ENCODE measurements around the gene MAPK8IP3.
"Not testable (repeated sequence)": the region's sequence is repeated elsewhere in the genome, so short reads cannot be mapped to it uniquely, and the experiment has no call there.

The MAPK8IP3 gene

DNA sequence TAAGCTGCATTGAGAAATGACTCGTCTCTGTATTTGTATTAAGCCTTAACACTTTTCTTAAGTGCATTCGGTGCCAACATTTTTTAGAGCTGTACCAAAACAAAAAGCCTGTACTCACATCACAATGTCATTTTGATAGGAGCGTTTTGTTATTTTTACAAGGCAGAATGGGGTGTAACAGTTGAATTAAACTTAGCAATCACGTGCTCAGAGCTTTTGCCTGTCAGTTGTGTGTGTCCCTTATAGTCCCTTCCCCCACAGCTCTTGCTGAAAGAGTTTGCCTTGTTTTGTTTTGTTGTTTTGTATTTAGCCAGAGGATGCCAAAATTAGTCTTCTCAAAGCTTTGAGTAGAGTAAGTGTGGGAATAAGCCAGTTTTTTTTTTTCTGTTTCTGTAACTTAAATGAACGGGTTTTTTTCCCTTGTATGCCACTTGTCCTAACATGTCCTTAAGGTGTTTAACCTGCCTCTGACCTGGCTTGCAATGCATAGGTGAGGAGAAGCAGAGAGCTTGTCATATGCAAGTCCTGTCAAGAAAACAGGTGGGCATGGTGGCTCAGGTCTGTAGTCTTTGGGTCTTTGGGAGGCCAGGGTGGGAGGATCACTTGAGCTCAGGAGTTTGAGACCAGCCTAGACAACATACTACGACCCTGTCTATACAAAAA, 4.6 kb upstream of the MAPK8IP3 start:
- no peak for TF ChIP-seq EZH2phosphoT487 (IDR thresholded peaks at IDR 0.05; ENCODE audit: low read depth)
- TF ChIP-seq, protein P1, sequence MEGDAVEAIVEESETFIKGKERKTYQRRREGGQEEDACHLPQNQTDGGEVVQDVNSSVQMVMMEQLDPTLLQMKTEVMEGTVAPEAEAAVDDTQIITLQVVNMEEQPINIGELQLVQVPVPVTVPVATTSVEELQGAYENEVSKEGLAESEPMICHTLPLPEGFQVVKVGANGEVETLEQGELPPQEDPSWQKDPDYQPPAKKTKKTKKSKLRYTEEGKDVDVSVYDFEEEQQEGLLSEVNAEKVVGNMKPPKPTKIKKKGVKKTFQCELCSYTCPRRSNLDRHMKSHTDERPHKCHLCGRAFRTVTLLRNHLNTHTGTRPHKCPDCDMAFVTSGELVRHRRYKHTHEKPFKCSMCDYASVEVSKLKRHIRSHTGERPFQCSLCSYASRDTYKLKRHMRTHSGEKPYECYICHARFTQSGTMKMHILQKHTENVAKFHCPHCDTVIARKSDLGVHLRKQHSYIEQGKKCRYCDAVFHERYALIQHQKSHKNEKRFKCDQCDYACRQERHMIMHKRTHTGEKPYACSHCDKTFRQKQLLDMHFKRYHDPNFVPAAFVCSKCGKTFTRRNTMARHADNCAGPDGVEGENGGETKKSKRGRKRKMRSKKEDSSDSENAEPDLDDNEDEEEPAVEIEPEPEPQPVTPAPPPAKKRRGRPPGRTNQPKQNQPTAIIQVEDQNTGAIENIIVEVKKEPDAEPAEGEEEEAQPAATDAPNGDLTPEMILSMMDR (IDR thresholded peaks at IDR 0.05; ENCODE audit: low read depth, low read length) = no peak
- Histone ChIP-seq H3K4me2 (ENCODE audit: low read length) (no peak overlapping the region), H3K9ac (ENCODE audit: low read length) (no peak overlapping the region), H3K36me3 (replicated peaks; ENCODE audit: low read depth, low read length) (peaks cover 42% of the 10 kb centered on the region), H3K9me3 (ENCODE audit: insufficient read depth, low read length) (no peaks in the 10 kb centered on the region), H3K27ac (ENCODE audit: low read length) (no peak overlapping the region), H3K27me3 (ENCODE audit: low read depth, low read length) (no peaks in the 10 kb centered on the region), H3K4me1 (ENCODE audit: low read length) (no peaks in the 10 kb centered on the region), H4K20me1 (ENCODE audit: insufficient read depth, low read length) (no peaks in the 10 kb centered on the region), H2AFZ (ENCODE audit: low read depth, low read length) (no peak overlapping the region), H3K4me3 (ENCODE audit: low read length) (no peak overlapping the region), H3K79me2 (ENCODE audit: low read length) (peaks cover 5% of the 10 kb centered on the region)

DNA sequence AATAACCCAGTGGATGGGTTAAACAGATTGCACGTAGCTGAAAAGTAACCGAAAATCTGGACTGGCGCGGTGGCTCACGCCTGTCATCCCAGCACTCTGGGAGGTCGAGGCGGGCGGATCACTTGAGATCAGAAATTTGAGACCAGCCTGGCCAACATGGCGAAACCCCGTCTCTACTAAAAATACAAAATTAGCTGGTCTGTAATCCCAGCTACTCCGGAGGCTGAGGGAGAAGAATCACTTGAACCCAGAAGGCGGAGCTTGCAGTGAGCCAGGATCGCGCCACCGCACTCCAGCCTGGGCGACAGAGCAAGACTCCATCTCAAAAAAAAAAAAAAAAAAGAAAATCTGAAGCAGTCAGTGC, 689 bp upstream of the MAPK8IP3 start:
- peak overlapping the region; percentile 64 for H3K4me2 ChIP-seq (ENCODE audit: low read length)
- peak overlapping the region; percentile 43 for H2AFZ ChIP-seq (ENCODE audit: low read depth, low read length)
- H3K9ac ChIP-seq (ENCODE audit: low read length) = peak overlapping the region; percentile 70
- H3K4me1 ChIP-seq (ENCODE audit: low read length); H3K27me3 ChIP-seq (ENCODE audit: low read depth, low read length); H3K9me3 ChIP-seq (ENCODE audit: insufficient read depth, low read length): not testable (repeated sequence)
- H3K4me3 ChIP-seq (ENCODE audit: low read length) = peak overlapping the region; percentile 86
- H3K79me2 ChIP-seq (ENCODE audit: low read length) = peaks cover 41% of the 10 kb centered on the region
- peaks cover 25% of the 10 kb centered on the region for H4K20me1 ChIP-seq (ENCODE audit: insufficient read depth, low read length)
- H3K27ac ChIP-seq (ENCODE audit: low read length) = peak overlapping the region; percentile 48
- H3K36me3 ChIP-seq (replicated peaks; ENCODE audit: low read depth, low read length) = peaks cover 22% of the 10 kb centered on the region

DNA sequence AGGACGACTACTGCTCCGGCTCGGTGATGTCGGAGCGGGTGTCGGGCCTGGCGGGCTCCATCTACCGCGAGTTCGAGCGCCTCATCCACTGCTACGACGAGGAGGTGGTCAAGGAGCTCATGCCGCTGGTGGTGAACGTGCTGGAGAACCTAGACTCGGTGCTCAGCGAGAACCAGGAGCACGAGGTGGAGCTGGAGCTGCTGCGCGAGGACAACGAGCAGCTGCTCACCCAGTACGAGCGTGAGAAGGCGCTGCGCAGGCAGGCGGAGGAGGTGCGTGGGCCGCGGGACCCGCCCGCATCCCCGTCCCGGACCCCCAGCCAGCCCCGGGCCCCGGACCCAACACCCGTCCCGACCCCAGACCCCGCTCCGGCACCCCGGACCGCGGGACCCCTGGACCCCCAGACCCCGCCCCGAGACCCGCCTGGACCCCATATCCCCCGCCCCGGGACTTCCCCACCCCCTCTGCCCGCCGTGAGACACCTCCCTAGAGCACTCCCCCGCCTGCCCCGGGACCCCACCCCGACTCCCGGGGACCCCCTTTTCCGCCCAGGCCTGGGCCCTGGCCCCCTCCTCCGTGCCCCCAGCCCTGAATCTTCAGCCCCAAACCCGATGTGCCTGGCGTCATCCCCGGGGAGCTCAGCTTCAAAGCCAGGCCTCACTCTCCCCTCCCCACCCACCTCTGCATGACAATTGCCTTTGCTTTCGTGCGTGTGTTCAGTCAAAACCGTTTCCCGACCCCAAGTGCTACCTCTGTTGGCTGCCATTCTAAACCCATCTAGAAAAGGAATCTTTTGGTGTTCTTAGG, 594 bp downstream of the MAPK8IP3 start:
- Histone ChIP-seq H4K20me1 (ENCODE audit: insufficient read depth, low read length) (peaks cover 25% of the 10 kb centered on the region), H2AFZ (ENCODE audit: low read depth, low read length) (0 out of 2 replicates have a peak overlapping the region, but pooled peaks have one; percentile 22), H3K27me3 (ENCODE audit: low read depth, low read length) (no peaks in the 10 kb centered on the region), H3K27ac (ENCODE audit: low read length) (0 out of 2 replicates have a peak overlapping the region, but pooled peaks have one; percentile 6), H3K4me3 (ENCODE audit: low read length) (peak overlapping the region; percentile 86), H3K9me3 (ENCODE audit: insufficient read depth, low read length) (no peaks in the 10 kb centered on the region), H3K9ac (ENCODE audit: low read length) (peak overlapping the region; percentile 77), H3K4me2 (ENCODE audit: low read length) (peak overlapping the region; percentile 88), H3K79me2 (ENCODE audit: low read length) (peaks cover 49% of the 10 kb centered on the region), H3K4me1 (ENCODE audit: low read length) (peaks cover 8% of the 10 kb centered on the region; the same call in 1 of the 2 replicates), H3K36me3 (replicated peaks; ENCODE audit: low read depth, low read length) (peaks cover 12% of the 10 kb centered on the region)
- TF ChIP-seq, protein P1 (IDR thresholded peaks at IDR 0.05; ENCODE audit: low read depth, low read length) = no peak
- TF ChIP-seq EZH2phosphoT487 (IDR thresholded peaks at IDR 0.05; ENCODE audit: low read depth) = no peak

DNA sequence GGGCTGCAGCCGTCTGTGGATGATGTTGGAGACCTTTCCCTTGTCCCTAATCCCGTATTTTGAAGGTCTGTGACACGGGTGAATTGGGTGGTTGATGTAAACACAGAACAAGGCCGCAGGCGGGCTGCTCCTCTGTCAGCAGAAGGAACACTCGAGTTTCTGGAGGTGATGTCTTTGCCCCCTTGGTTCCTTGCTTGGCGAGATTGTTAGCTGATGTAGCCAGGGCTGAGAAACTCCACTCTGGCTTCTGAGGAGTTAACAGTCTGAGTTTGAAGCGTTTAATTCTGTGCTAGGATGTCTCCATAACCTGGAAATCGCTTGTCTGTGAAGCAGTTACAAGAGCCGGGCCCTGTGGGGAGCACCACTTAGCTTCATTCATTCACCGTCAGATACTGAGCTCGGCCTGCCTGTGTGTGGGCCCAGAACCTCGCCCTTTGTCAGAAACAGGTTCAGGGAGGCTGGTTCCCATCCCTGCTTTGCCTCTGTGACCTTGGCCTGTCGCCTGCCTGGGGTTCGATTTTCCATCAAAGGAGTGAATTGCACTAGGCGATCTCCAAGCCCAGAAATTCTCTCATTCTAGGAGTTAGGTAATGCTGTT, 1.3 kb downstream of the MAPK8IP3 start:
- H2AFZ ChIP-seq (ENCODE audit: low read depth, low read length) = no peak overlapping the region
- H3K4me2 ChIP-seq (ENCODE audit: low read length) = peak overlapping the region; percentile 88
- peaks cover 50% of the 10 kb centered on the region for H3K79me2 ChIP-seq (ENCODE audit: low read length)
- H4K20me1 ChIP-seq (ENCODE audit: insufficient read depth, low read length) = peaks cover 25% of the 10 kb centered on the region
- no peaks in the 10 kb centered on the region for H3K27me3 ChIP-seq (ENCODE audit: low read depth, low read length)
- TF ChIP-seq, protein P1 (IDR thresholded peaks at IDR 0.05; ENCODE audit: low read depth, low read length) = no peak
- TF ChIP-seq EZH2phosphoT487 (IDR thresholded peaks at IDR 0.05; ENCODE audit: low read depth) = no peak
- peak overlapping the region; percentile 86 for H3K4me3 ChIP-seq (ENCODE audit: low read length)
- no peaks in the 10 kb centered on the region for H3K9me3 ChIP-seq (ENCODE audit: insufficient read depth, low read length)
- H3K27ac ChIP-seq (ENCODE audit: low read length) = no peak overlapping the region
- H3K9ac ChIP-seq (ENCODE audit: low read length) = peak overlapping the region; percentile 77
- H3K36me3 ChIP-seq (replicated peaks; ENCODE audit: low read depth, low read length) = peaks cover 7% of the 10 kb centered on the region
- H3K4me1 ChIP-seq (ENCODE audit: low read length) = peaks cover 8% of the 10 kb centered on the region; the same call in 1 of the 2 replicates
